Aortic smooth muscle cell (primary cell): Measurements from ENCODE around the gene CRCP. TPM values are rescaled to one million over a fixed set of nuclear protein-coding genes. Genes with fewer than 3 reads are reported as not detected.

Experiments
- total RNA-seq: library from RNA; depleted of rRNA; stranded (reverse); fragments of >200 nt; gene quantifications from 2 replicates; pipeline ENCODE4 v1.2.3, GENCODE V29; 2014

CRCP gene
- 27.0 and 29.4 TPM in 2 replicates for total RNA-seq

DNA sequence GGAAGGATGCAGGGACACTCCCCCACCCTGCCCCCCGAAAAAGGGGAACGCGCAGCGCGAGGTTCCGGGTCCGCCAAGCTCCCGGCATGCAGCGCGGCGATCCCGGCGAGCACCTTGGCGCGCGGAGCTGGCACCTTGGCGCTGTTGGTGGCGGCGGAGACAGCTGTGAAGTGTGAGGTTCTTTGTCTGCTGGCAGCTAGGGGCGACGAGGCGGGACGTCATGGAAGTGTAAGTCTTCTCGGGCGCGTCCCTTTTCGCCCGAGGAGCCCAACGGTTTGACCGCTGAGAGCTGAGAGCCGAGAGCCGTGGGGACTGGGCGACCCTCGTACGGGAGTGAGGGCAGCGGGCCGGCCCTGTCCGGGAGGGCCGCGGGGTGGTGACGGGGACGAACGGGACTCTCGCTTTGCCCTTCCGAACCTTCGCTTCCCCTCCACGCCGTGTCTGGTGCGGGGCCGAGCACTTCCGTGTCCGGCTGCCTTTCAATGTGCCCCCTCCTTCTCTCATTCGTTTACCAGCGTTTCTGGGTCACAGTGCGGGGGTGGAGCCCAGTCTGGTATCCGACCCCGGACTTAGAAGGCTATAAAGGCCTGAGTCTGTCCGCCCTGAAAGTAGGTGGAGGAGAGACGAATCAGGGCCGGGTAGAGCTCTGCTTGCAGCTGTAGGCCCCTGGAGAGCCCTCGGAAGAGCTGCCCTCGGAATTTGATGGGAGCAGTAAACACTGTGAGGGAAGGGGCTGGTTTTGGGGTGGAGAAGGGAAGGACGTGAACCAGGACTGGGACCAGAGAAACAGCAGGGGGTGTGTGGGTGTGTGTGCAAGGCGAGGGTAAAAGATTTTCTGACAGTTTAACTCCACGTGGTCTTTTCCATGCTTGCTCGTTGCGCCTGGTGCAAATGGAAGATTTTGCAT, at the start of gene CRCP:
TSS of gene CRCP (plus strand) at position 105 of the 907 bp plus-strand sequence. CDS start at position 221, 116 bp downstream.

DNA sequence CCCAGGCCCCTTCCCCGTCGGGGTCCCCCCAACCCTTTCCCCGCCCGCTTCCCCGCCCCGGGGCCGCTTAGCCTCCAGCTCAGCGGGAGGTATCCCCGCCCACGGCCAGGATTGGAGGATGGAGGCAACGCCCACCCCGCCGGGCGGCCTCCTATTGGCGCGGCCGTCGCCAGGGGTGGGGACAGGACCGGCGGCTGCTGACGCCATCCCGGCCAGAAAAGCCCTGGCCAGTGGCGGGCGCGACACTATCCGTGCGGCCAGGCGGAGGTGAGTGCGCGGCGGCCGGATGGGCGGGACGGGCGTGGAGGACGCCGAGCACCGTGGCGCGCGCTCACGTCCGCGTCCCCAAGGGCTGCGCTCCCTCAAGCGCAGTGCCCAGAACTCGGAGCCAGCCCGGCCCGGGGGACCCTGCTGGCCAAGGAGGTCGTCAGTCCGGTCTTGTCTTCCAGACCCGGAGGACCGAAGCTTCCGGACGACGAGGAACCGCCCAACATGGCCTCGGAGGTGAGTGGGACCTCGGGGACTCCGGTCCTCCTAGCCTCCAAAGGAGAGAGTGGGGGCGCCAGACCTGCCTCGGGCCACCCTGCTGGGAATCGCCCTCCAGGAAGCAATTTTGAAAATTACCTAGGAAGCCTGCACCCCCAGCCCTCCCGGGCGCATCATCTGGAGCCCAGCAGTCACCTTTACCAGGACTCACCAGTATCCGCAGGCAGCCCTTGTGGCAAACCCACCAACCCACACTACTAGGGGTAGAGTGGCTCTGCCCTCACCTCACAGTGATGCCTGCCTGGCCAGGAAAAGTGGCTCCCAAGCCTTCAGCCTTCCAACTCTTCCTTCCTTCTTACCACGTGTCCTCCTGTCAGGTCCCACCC, 38.8 kb upstream of the CRCP start, which contains the start of gene ASL:
TSS of gene ASL (plus strand) at position 230 of the 872 bp plus-strand sequence. CDS start at position 493, 263 bp downstream.

Other genes with a start within 250 kb of the CRCP start
- gene VKORC1L1, start 241.8 kb upstream of the CRCP start, total RNA-seq, result 13.0 and 13.7 TPM in 2 replicates
- 23.8 and 26.0 TPM in 2 replicates for gene GUSB, start 132.6 kb upstream of the CRCP start, total RNA-seq
- 47.0 and 53.0 TPM in 2 replicates for gene ASL, start 39.0 kb upstream of the CRCP start, total RNA-seq
- 56.8 and 59.1 TPM in 2 replicates for gene TPST1, start 90.5 kb downstream of the CRCP start, total RNA-seq